GM19238 (cell line): ENCODE data around the gene TMEM141.
"Not testable (repeated sequence)": the region's sequence is repeated elsewhere in the genome, so short reads cannot be mapped to it uniquely, and the experiment has no call there.

Source experiments
- DNase-seq: peaks from one replicate; pipeline ENCODE4 v3.0.0; 2011; ENCODE audit warnings: low spot score; ENCODE audit not compliant: insufficient read length

TMEM141 gene

GRCh38 chr9:136755302-136756133 lies 35.6 kb upstream of the TMEM141 start:
- not testable (repeated sequence) for DNase-seq

- no peak for DNase-seq
Measured at GRCh38 chr9:136756134-136756438, 35.1 kb upstream of the TMEM141 start.

GRCh38 chr9:136756836-136757235 lies 34.3 kb upstream of the TMEM141 start:
- DNase-seq, result no peak

GRCh38 chr9:136757328-136757727 lies 33.8 kb upstream of the TMEM141 start:
- peak; percentile 41 for DNase-seq

GRCh38 chr9:136757751-136758140 lies 33.4 kb upstream of the TMEM141 start:
- no peak for DNase-seq

GRCh38 chr9:136759001-136759400 lies 32.1 kb upstream of the TMEM141 start:
- no peak for DNase-seq

- DNase-seq, result no peak
Measured at GRCh38 chr9:136759436-136760325, 31.5 kb upstream of the TMEM141 start.

- no peak for DNase-seq
Measured at GRCh38 chr9:136760424-136760823, 30.7 kb upstream of the TMEM141 start.

GRCh38 chr9:136760834-136761544 lies 30.2 kb upstream of the TMEM141 start:
- not testable (repeated sequence) for DNase-seq

GRCh38 chr9:136761545-136761981 lies 29.6 kb upstream of the TMEM141 start:
- no peak for DNase-seq

- no peak for DNase-seq
Measured at GRCh38 chr9:136762221-136762691, 28.9 kb upstream of the TMEM141 start.

- DNase-seq, result no peak
Measured at GRCh38 chr9:136762915-136763648, 28.1 kb upstream of the TMEM141 start.

GRCh38 chr9:136763649-136764035 lies 27.5 kb upstream of the TMEM141 start:
- no peak for DNase-seq

- DNase-seq, result no peak
Measured at GRCh38 chr9:136764301-136764891, 26.7 kb upstream of the TMEM141 start, which contains the start of gene LCN15. Gene LCN15 (minus strand): TSS chr9:136764518. CDS start chr9:136764488, 30 bp downstream.

GRCh38 chr9:136765041-136765440 lies 26.1 kb upstream of the TMEM141 start:
- DNase-seq, result no peak

GRCh38 chr9:136765745-136766409 lies 25.3 kb upstream of the TMEM141 start:
- not testable (repeated sequence) for DNase-seq

- not testable (repeated sequence) for DNase-seq
Measured at GRCh38 chr9:136766410-136767120, 24.6 kb upstream of the TMEM141 start.

- DNase-seq, result peak; percentile 50
Measured at GRCh38 chr9:136769710-136770191, 21.4 kb upstream of the TMEM141 start.

- no peak for DNase-seq
Measured at GRCh38 chr9:136771907-136772415, 19.2 kb upstream of the TMEM141 start.
